ENCODE results near the gene RAX2.

RAX2 gene

GRCh38 chr19:3745363-3746045 lies 26.5 kb downstream of the RAX2 start:
- TF ChIP-seq EZH2phosphoT487 (IDR thresholded peaks at IDR 0.05; ENCODE audit: low read length): no peak
- no peak for TF ChIP-seq EZH2 (optimal IDR thresholded peaks at IDR 0.05; ENCODE audit: low read depth, low read length)
- TF ChIP-seq CTCF (IDR thresholded peaks at IDR 0.05; ENCODE audit: low read length): no peak

GRCh38 chr19:3743486-3743885 lies 28.5 kb downstream of the RAX2 start:
- no peaks in the 10 kb centered on the region for H3K4me1 ChIP-seq (ENCODE audit: low read length)
- no peak overlapping the region for H3K4me3 ChIP-seq (ENCODE audit: low read length)
- H3K9ac ChIP-seq (ENCODE audit: low read length): no peak overlapping the region
- no peak for DNase-seq
- H3K79me2 ChIP-seq (ENCODE audit: low read length): no peaks in the 10 kb centered on the region
- no peaks in the 10 kb centered on the region for H3K36me3 ChIP-seq (replicated peaks; ENCODE audit: insufficient read depth, low read length)
- H3K27ac ChIP-seq (ENCODE audit: low read length): no peak overlapping the region
- H4K20me1 ChIP-seq (ENCODE audit: insufficient read depth, low read length): no peaks in the 10 kb centered on the region
- no peak overlapping the region for H3K4me2 ChIP-seq (ENCODE audit: low read depth, low read length)
- H3F3A ChIP-seq (ENCODE audit: insufficient read depth, low read length): no peaks in the 10 kb centered on the region
- H2AFZ ChIP-seq (ENCODE audit: low read length): peak overlapping the region; percentile 43; the same call in 1 of the 2 replicates
- H3K9me2 ChIP-seq (replicated peaks; ENCODE audit: insufficient read depth, low read length): no peaks in the 10 kb centered on the region
- H3K27me3 ChIP-seq (replicated peaks; ENCODE audit: insufficient read depth, low read length): peaks cover 53% of the 10 kb centered on the region
- H3K9me3 ChIP-seq (replicated peaks; ENCODE audit: insufficient read depth, low read length): no peaks in the 10 kb centered on the region
- no peak for TF ChIP-seq EZH2 (optimal IDR thresholded peaks at IDR 0.05; ENCODE audit: low read depth, low read length)
- no peak for TF ChIP-seq CTCF (IDR thresholded peaks at IDR 0.05; ENCODE audit: low read length)
- TF ChIP-seq EZH2phosphoT487 (IDR thresholded peaks at IDR 0.05; ENCODE audit: low read length): no peak

More at GRCh38 chr19:3745363-3746045, 26.5 kb downstream of the RAX2 start:
- Histone ChIP-seq H3K9ac (ENCODE audit: low read length) (no peak overlapping the region), H3F3A (ENCODE audit: insufficient read depth, low read length) (no peaks in the 10 kb centered on the region), H3K4me2 (ENCODE audit: low read depth, low read length) (no peak overlapping the region), H4K20me1 (ENCODE audit: insufficient read depth, low read length) (no peaks in the 10 kb centered on the region), H3K4me1 (ENCODE audit: low read length) (no peaks in the 10 kb centered on the region), H3K27me3 (replicated peaks; ENCODE audit: insufficient read depth, low read length) (peaks cover 33% of the 10 kb centered on the region), H3K9me2 (replicated peaks; ENCODE audit: insufficient read depth, low read length) (no peaks in the 10 kb centered on the region), H3K36me3 (replicated peaks; ENCODE audit: insufficient read depth, low read length) (no peaks in the 10 kb centered on the region), H3K4me3 (ENCODE audit: low read length) (no peak overlapping the region), H3K27ac (ENCODE audit: low read length) (no peak overlapping the region), H2AFZ (ENCODE audit: low read length) (no peak overlapping the region), H3K9me3 (replicated peaks; ENCODE audit: insufficient read depth, low read length) (no peaks in the 10 kb centered on the region), H3K79me2 (ENCODE audit: low read length) (no peaks in the 10 kb centered on the region)
- DNase-seq: no peak

GRCh38 chr19:3740431-3740830 lies 31.6 kb downstream of the RAX2 start:
- H3K79me2 ChIP-seq (ENCODE audit: low read length): no peaks in the 10 kb centered on the region
- no peaks in the 10 kb centered on the region for H4K20me1 ChIP-seq (ENCODE audit: insufficient read depth, low read length)
- no peaks in the 10 kb centered on the region for H3K4me1 ChIP-seq (ENCODE audit: low read length)
- no peak overlapping the region for H3K4me2 ChIP-seq (ENCODE audit: low read depth, low read length)
- H3K27ac ChIP-seq (ENCODE audit: low read length): no peak overlapping the region
- H3F3A ChIP-seq (ENCODE audit: insufficient read depth, low read length): no peaks in the 10 kb centered on the region
- no peak overlapping the region for H3K9ac ChIP-seq (ENCODE audit: low read length)
- no peaks in the 10 kb centered on the region for H3K9me2 ChIP-seq (replicated peaks; ENCODE audit: insufficient read depth, low read length)
- no peak overlapping the region for H2AFZ ChIP-seq (ENCODE audit: low read length)
- H3K4me3 ChIP-seq (ENCODE audit: low read length): no peak overlapping the region
- H3K36me3 ChIP-seq (replicated peaks; ENCODE audit: insufficient read depth, low read length): no peaks in the 10 kb centered on the region
- TF ChIP-seq EZH2 (optimal IDR thresholded peaks at IDR 0.05; ENCODE audit: low read depth, low read length): no peak
- TF ChIP-seq CTCF (IDR thresholded peaks at IDR 0.05; ENCODE audit: low read length): no peak
- TF ChIP-seq EZH2phosphoT487 (IDR thresholded peaks at IDR 0.05; ENCODE audit: low read length): no peak
- DNase-seq: no peak
- H3K27me3 ChIP-seq (replicated peaks; ENCODE audit: insufficient read depth, low read length): peaks cover 84% of the 10 kb centered on the region
- H3K9me3 ChIP-seq (replicated peaks; ENCODE audit: insufficient read depth, low read length): no peaks in the 10 kb centered on the region
